HG03354 (cell line): Measurements from ENCODE around the gene ANAPC13.

Experiments
- ATAC-seq: cut with Tn5 transposase; IDR thresholded peaks from one replicate; pipeline ENCODE4 v1.9.1; 2021; ENCODE audit warnings: mild to moderate bottlenecking; ENCODE audit not compliant: unreplicated experiment, poor library complexity, severe bottlenecking

The ANAPC13 gene

DNA sequence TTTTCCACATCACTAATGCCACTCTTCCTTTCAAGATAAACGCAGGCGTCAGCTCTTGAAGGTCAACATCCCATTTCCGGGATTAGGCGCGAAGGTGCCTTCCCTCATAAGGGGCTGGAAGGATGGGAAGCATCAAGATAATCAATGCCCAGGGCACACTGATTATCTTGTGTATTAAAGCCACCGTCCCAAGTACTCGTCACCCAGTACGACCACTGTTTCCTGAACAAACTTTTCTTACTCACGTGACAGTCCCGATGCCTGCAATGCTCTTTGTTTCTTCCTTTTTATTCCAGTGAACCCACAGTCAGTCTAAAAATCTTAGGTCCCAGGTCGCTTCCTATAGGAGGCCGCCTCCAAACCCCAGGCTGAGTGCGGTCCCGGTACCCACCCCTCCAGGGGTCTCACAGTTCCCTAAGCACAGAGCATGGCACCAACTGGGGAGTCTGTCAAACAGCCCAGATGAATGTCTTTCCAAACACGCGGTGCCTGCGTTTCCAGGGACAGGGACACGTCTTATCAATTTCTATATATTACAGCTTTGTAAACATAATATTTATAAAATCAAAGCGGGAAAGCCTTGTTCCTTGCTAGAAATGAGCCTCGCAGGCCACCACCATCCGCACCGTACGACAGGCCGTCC lies 589 bp downstream of the ANAPC13 start:
- ATAC-seq = peak; percentile 4

GRCh38 chr3:134483195-134483900 lies 2.4 kb downstream of the ANAPC13 start:
- no peak for ATAC-seq

- ATAC-seq = no peak
These were observed 3.2 kb downstream of the ANAPC13 start for GRCh38 chr3:134482622-134483021.

- no peak for ATAC-seq
These were observed 4.6 kb downstream of the ANAPC13 start for GRCh38 chr3:134481166-134481565.

GRCh38 chr3:134480546-134480945 lies 5.2 kb downstream of the ANAPC13 start:
- no peak for ATAC-seq

- ATAC-seq = no peak
These were observed 7.8 kb downstream of the ANAPC13 start for GRCh38 chr3:134477938-134478337.

DNA sequence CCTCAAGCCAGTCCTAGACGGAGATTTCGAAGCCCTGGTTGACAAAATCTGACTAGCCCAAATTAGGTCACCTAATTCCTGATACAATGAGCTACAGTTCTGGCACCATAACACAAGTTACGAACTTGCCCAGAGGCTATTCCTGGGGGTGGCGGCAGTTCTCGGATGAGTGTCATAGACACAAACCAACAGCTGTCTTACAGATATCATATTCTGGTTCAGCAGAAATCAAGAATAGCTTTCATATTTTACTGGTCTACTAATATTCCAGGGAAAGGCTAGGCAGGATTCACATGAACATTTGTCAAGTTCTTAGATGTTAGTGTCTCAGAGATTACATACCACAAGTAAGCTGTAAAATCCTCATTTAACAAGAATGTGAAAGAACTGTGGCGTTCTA lies 8.8 kb downstream of the ANAPC13 start:
- ATAC-seq = no peak

DNA sequence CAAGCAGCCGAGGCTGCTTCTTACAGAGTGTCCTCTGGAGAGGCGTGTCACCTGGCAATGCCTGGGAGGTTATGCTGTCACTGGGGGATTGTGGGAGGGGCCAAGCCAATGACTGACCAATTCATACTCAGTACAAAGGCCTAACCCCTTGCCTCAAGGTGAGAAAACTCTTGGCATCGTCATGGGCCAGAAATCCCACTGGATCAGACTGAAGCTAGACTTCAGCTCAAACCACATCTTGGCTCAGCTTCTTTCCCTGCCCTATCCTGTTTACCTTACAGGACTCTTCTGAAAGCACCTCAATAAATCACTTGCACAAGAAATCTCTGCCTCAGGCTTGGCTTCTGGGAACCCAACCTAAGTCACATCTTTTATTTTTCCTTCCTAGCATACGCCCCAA lies 9.5 kb downstream of the ANAPC13 start:
- no peak for ATAC-seq

DNA sequence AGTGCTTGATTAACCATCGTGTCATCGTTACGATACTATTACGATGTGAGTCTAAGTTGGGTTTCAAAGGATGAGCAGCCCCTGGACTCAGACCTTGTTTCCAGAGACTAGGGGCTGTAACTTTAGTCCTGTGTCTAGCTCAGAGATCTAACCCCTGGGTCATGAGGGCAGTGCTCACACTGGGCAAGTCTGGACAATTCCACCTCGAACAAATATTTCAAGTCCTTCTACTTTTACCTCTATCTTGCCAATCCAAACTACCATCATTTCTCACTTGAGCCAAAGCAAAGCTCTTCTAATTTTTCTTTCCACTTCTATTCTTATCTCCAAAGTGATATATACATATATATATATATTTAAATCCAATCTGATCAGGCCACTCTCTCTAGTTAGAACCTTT lies 10.8 kb downstream of the ANAPC13 start:
- no peak for ATAC-seq

DNA sequence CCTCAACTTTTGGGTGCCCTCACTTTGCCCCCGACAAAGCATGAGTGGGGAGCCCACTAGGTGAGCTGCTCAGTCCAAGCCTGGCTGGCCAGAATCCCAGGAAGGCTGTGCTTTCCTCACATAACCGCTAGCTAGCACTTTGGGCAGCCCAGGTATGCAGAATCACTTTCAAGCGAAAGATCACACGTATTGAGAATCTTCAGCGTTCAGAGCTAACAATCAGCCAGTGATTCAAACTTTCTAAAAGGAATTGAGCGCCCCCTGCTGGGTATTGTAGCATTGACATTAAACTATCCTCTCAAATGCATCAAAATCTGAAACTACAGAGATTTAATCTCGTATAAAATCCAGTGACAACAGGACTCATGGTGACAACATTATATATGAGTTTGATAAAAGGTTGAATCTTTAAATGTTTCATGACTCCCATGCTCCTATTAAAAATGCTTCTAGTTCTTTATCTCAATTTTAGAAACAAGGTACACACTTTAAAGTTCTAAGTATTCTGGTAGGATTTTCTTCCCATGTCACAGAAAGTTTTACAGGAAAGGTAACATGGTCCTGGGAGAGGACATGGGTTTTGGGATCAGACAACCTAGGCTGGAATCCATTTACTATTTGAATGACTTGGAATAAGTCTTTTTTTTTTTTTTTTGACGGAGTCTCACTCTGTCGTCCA lies 11.8 kb downstream of the ANAPC13 start:
- ATAC-seq = peak; percentile 59

DNA sequence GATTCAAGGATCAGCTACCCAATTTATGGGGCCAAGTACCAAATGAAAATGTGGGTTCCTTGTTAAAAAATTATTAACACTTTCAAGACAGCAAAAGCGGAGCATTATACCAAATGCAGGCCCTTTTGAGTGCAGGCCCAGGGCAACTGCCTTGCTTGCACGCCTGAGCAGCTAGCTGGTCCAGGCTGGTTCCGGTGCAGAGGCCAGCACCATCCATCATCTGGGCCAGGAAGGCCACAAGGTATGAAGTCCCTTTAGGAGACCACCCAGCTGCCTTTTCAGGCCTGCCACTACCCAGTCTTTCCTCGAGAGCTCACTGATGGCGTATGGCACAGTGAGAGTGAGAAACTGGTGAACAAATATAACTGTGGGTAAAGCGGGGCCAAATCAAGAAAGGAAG lies 13.0 kb downstream of the ANAPC13 start:
- ATAC-seq = no peak

- ATAC-seq = no peak
These were observed 14.1 kb downstream of the ANAPC13 start for GRCh38 chr3:134471521-134472193.

GRCh38 chr3:134468519-134468918 lies 17.3 kb downstream of the ANAPC13 start:
- ATAC-seq = no peak

DNA sequence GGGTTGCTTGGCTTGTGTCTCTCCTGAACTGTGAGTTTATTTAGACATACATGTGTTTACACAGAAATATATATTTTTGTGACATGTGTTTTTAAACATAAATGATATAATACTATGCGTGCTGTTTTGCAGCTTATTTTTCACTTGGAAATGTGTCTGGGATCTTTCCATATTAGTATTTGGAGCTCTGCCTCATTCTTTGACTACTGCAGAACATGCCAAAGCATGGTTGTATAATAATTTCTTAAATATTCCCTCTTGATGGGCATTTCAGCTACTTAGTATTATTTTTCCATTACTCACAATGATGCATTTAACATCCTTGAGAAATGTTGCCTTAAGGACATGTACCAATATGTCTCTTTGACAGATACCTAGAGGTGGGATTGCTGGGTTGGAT lies 19.5 kb downstream of the ANAPC13 start:
- ATAC-seq = no peak

DNA sequence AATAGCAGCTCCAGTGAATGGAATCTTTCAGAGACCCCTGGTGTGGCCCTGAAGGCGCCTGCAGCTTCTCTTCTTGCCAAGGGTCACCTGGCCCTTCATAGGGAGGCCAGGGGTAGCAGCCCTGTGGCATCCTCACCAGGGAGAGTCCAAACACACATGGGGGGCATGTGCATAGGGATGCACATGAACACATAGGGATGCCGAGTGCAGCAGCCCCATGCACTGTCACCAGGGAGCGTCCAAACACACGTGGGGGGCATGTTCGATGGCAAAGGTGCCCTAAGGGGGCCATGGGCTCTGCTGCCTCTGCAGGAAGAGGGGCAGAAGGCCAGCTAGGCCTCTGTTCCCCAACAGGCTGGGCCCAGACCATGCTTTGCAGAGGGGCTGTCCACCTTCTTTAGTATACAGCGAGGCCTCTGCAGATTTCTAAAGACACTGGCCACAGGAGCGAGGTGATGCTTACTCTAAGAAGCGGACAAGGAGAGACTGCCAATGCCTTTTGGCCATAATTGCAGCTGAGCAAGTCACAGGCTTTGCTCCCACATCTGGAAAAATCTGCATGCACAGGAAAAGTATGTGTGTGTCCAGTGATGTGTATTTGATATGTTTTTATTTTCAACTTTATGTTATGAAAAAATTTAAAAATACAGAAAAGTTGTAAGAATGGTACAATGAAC lies 21.0 kb downstream of the ANAPC13 start:
- ATAC-seq = no peak

DNA sequence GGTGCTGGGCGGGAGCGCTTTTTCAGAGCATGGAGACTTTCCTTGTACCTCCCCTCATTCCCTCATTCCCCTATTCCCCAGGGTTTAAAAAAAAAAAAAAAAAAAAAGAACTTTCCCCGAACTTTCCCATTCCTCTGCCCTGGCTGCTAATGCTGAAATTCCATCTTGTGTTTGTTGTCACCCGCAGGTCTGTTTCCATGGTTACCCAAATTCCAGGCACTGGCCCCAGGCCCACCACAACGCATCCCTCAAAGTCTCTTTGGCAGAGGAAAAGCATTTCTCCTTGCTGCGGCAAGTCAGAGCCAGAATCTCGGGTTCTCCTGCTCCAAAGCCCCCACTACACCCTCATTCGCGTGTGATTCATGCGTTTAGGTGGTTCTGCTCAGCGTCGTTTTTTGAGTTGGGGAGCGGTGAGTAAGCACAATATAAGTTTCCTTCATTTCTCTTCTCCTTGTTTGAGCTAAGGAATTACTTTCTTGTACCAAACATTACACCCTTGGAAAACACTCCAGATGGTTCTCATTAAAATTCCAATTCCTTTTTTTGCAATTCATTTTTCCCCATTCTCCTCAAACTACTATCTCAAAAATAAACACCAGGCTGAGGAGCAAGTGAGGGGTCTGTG lies 21.6 kb downstream of the ANAPC13 start:
- ATAC-seq = no peak

DNA sequence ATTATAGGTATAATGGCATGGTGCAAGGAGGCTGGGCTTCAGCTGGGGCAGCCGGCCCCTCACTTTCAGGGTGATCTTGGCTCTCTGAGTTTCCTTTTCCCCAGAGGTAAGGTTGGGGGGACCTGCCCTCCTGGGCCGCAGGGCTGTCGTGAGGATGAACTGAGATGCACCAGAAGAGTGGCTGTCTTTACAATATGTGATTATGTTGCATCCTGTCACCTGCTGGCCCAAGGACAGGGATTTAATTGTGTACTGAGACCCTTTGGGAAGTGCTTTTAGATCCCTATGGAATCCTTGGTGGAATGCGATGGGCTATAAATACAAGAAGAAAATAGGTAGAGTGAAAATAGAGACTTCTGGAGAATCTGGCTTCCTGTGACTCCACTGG lies 22.1 kb downstream of the ANAPC13 start:
- no peak for ATAC-seq

- no peak for ATAC-seq
These were observed 23.3 kb downstream of the ANAPC13 start for GRCh38 chr3:134462331-134462941.

GRCh38 chr3:134460965-134461364 lies 24.8 kb downstream of the ANAPC13 start:
- no peak for ATAC-seq
